Stimulated activated CD4-positive, alpha-beta T cell treated with anti-CD3 and anti-CD28 coated beads, TNF-alpha, amount 100 ng/mL, for 48 hours (primary cell): ENCODE measurements around the gene KLHL6.

Source experiments
- DNase-seq, 3 donors: peaks; one replicate each; pipeline ENCODE4 v3.0.0-alpha.2; 2020; ENCODE audit warnings: low read depth in 3 of 3

The KLHL6 gene

GRCh38 chr3:183504597-183504996 lies 50.9 kb downstream of the KLHL6 start:
- no peak for DNase-seq

- DNase-seq, result no peak
These were observed 51.8 kb downstream of the KLHL6 start for GRCh38 chr3:183503746-183504145.

GRCh38 chr3:183502237-183503181 lies 53.0 kb downstream of the KLHL6 start:
- no peak for DNase-seq

DNA sequence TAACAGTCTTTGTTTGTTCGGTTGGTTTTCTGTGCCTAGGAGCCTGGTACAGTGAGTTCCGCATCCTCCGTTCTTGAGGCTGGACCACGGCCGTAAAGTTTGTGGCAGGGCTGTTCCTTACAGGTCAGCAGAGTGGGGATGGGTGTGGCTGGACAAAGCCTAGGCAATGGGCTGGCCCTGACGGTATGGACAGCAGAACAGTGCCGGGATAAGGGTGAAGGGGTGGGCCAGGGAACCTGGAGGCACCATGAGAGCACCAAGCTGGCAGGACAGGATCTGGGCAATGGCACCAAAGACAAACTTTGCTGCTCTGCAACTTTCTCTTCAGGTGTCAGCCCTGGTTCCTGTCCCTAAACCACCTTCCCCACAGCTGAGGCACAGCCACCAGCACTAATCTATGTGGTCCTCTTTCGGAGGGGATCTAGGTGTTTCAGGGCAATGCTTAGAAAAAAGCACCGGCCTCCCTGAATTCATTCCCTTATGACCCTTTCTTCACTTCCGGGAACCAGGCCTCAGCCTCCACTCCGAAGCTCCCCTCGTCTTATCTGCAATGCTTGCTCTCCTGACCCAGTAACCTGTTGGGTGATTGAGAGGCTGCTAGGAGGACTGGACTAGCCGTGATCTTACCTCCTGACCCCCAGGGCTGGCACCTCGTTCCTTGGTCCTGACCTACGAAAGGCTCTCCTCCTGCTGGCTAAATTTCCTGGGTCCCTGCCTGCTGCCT lies 54.4 kb downstream of the KLHL6 start:
- DNase-seq, result no peak

DNA sequence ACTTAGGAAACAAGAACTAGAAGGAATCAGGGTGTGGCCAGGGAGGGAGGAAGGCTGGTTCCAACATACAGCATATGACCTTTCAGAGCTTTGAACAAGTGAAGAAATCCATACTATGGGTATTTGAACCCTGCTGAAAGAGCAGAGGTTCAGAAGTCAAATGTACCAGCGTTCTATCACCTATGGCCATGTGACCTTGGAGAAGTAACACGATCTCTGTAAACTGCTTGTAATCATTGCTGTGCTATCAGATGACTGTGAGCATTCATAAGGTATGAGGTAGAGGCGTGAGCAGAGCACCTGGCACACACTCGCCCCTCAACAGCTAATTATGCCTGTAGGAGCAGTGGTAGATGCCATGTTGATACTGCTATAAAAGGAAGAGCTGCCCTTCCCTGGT lies 55.2 kb downstream of the KLHL6 start:
- no peak for DNase-seq

DNA sequence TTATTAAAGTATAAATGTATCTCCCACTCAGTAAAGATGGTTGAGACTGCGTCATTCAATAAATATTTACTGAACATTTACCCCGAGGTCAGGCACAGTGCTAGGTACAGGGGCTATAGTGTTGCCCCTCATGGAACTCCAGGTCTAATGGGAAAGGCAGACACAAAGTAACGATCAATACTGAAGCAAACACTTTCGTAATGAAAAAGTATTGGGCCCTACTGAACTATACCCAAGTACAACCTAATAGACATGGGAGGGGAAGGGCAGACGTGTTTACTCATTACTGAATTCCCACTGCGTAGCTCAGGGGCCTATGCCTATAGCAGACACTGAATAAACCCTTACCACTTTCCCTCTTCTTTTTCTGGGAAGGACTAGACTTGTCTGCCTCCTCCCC lies 56.9 kb downstream of the KLHL6 start:
- no peak for DNase-seq

GRCh38 chr3:183497313-183497712 lies 58.2 kb downstream of the KLHL6 start:
- no peak for DNase-seq

GRCh38 chr3:183496311-183496710 lies 59.2 kb downstream of the KLHL6 start:
- DNase-seq, result no peak

GRCh38 chr3:183494341-183494740 lies 61.2 kb downstream of the KLHL6 start:
- DNase-seq, result no peak

DNA sequence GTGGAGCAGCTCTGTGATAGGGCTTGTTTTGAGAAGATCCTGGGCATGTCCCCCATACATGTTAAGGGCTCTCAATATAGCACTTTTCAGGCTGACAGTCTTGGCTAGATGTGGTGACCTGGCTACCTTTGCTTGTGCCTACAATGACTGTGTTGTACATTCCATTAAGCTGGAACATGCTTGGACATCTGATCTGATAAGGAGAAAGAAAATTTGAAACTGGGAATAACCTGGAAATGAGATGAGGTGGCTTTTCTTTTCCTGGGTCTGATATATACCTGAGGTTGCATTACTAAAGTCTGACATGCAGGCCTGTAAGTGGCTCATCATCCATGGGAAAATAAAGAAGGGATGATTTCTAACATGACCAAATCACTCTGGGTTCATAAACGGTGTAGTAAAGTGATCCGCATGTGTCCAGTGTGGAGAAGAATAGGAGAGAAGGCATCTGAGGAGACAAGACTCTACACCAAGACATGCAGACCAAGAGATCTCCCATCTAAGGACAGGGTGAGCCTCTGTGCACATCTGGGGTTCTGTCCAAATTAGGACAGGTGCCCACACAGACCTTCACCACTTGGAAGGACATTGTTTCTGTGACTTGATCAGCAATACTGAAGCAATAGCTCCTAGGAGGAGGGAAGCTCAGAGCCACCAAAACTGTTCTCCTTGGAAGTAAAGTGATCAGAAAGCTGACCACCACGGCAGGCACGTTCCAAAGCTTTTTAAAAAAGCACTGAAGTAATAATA lies 62.0 kb downstream of the KLHL6 start:
- DNase-seq, result no peak

- no peak for DNase-seq
These were observed 62.7 kb downstream of the KLHL6 start for GRCh38 chr3:183492849-183493179.

DNA sequence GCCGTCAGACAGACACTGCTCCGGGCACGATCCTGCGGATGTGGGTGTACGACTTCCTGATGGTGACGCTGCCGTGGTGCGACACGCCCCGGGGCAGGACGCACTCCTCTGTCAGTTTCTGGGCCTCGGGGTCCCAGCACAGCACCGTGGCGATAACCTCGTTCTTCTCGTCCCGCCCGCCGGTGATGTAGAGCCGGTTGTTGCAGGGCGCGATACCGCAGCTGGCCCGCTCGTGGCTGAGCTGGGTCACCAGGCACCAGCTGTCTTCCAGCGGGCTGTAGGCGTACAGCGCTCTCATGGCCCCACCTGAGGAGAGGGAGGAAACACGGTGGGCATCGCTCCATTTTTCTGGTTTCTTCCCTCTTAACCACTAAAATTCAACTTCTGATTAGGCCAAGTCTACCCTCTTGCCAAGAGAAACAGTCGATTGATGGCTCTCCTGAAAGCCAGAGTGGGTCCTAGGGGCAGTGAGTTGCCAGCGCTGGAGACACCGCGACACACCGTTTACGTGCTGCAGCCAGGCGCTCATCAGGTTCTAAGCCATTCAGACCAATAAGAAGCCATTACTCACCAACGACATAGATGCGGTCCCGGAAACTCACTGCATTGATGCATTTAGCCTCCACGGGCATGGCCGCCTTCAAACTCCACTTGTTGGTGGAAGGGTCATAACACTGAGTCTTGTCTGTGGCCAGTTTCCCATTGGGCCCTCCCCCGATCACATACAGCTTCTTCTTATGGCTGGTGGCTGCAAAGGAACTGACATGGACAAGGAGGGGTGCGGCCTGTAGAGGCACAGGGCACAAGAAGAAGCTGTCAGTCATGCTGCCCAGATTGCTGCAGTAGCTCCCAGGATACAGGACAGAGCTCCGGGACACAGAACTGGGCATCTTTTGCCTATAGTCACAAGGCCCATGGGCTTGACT lies 63.3 kb downstream of the KLHL6 start:
- no peak for DNase-seq

- DNase-seq, result no peak
These were observed 64.2 kb downstream of the KLHL6 start for GRCh38 chr3:183491109-183491922.

DNA sequence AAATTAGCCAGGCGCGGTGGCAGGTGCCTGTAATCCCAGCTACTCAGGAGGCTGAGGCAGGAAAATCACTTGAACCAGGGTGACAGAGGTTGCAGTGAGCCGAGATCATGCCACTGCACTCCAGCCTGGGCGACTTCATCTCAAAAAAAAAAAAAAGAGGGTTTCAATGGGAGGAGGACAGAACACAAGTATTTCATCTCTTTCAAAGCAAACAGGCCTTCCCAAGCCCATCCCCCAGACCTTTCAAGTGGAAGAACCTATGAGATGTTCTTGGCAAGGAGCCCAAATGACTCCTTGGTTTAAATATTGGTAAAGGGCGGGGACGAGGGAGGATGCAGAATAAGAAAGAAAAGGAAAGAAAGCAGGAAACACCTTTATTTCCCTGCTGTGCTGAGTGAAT lies 64.9 kb downstream of the KLHL6 start:
- DNase-seq, result no peak

GRCh38 chr3:183490211-183490601 lies 65.3 kb downstream of the KLHL6 start:
- no peak for DNase-seq

DNA sequence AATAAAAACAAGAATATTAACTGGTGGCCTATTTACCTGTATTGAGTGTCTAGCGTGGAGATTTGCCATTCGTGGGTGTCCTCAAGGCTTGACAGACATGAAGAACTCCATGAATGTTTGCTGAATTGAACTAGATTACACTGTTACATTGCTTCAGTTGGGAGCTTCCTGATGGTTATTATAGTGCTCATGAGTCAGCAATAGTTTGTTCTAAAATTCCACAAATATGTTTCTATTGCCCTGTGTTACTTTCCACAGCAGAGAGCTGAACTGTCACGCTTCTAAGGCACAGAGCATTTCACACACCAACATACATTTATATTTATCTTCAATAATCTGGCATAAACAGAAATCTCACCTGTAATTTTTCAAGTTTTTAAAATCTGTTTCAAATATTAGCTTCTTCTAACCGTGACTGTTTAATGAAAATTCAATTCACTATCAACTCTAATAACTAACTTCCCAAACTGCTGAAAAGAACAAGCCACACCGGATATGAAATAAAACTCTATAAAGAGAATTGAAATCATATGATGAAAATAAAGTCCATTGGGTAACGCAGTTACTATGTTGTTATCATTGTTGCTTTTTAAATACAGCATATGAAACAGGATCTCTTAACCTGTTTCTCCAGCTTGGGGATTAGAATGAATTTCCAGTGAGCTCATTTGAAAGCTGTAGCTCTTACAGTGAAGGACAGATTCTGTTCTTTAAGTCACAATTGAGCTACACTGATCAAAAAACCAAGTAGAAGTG lies 65.9 kb downstream of the KLHL6 start:
- no peak for DNase-seq

GRCh38 chr3:183488343-183488742 lies 67.2 kb downstream of the KLHL6 start:
- DNase-seq, result no peak

DNA sequence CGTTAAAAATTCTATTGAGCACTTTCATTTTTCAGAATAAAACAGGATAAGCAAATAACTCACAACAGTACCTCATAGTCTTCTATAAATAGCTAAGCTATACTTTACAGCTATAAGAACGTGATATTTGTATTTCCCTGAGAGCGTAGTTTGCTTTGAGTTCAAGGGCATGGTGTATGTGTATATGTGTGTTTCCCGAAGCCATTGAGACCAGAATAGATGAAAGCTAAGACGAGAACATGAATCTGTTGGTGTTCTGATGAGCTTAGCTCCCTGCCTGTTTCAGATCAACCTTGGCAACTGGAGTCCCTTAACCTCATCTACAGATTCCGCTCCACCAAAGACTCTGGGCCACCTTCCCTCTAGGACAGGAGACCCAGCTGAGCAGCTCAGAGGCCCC lies 67.6 kb downstream of the KLHL6 start:
- DNase-seq, result no peak

DNA sequence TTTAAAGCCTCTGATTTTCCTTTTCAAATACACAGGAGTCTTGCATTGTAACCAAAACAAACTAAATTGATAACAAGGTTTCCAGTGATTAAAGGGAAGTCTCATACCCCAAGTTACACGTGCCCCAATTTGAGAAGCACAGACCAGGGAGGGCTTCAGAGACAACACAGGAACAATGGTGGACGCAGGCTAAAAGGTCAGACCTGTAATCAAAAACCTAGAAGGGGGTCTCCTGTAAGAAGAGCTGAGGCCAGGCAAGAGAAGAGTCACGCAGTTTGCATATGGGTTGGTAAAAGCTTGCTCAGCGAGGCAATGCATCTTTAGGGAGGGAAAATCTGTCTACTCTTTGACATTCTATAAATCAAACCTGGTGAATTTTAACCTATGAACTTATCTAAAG lies 68.5 kb downstream of the KLHL6 start:
- no peak for DNase-seq

GRCh38 chr3:183486472-183486871 lies 69.0 kb downstream of the KLHL6 start:
- DNase-seq, result no peak
